ENCODE measurements around the gene FRS3.
A peak's percentile ranks its signal among the peaks of the same experiment; 100 is the strongest.

Gene FRS3

DNA sequence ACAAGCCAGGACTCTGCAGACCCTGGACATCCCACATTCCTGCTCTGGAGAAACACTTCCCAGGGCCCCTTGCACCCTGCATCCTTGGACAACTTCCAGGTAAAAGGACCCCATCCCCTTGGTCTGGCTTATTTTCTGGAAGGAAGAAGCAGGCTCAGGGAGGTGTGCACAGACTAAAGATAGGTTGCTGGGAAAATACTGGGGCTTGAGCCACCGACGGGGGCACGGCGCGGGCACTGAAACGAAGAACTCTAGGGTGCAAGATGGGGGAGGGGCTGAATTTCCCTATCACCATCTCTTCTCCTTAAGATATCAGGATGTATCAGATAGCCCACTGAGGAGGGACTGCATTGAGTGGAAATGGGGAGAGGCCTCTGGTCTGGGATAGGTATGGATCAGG is 805 bp downstream of the FRS3 start:
- DNase-seq (ENCODE audit: low read depth) = no peak
- peak overlapping the region; percentile 53 for H3K4me3 ChIP-seq (ENCODE audit: low read depth, low read length)
- TF ChIP-seq, protein P1, sequence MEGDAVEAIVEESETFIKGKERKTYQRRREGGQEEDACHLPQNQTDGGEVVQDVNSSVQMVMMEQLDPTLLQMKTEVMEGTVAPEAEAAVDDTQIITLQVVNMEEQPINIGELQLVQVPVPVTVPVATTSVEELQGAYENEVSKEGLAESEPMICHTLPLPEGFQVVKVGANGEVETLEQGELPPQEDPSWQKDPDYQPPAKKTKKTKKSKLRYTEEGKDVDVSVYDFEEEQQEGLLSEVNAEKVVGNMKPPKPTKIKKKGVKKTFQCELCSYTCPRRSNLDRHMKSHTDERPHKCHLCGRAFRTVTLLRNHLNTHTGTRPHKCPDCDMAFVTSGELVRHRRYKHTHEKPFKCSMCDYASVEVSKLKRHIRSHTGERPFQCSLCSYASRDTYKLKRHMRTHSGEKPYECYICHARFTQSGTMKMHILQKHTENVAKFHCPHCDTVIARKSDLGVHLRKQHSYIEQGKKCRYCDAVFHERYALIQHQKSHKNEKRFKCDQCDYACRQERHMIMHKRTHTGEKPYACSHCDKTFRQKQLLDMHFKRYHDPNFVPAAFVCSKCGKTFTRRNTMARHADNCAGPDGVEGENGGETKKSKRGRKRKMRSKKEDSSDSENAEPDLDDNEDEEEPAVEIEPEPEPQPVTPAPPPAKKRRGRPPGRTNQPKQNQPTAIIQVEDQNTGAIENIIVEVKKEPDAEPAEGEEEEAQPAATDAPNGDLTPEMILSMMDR (IDR thresholded peaks at IDR 0.05; ENCODE audit: insufficient read depth, low read depth, low read length, missing control alignments) = no peak

DNA sequence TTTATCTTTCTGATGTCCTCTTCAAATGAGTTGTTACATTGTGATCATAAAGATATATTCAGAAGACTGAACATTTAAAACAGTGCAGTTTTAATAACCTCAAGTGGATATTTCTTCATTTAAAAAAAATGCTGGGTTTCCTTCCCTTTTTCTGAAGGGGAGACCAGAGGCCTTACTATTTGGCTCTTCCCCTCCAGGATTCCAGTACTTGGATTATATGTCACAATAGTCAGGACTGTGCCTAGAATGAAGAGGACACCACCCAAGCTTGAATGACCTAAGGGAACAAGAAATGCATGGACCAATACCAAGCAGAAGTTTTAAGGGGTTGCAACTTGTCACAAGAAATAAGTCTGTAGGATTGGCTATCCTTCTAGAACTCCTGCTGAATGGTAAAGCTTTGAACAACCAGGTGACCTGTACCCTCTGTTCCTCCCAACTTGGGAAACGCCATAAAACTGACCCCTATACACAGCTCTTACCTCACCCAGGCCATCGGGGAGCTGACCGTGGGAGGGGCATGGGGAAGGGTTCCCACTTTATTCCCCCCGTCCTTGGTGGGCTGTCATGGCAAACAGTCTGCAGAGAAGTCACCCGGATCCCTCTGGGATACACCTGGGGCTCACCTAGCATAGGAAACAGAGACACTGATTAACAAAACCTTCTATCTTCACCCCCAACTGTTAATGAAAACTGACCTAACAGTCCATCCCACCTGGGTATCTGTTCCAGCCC is 2.0 kb downstream of the FRS3 start:
- DNase-seq (ENCODE audit: low read depth) = no peak
- H3K4me3 ChIP-seq (ENCODE audit: low read depth, low read length) = no peak overlapping the region
- TF ChIP-seq, protein P1 (IDR thresholded peaks at IDR 0.05; ENCODE audit: insufficient read depth, low read depth, low read length, missing control alignments) = no peak

DNA sequence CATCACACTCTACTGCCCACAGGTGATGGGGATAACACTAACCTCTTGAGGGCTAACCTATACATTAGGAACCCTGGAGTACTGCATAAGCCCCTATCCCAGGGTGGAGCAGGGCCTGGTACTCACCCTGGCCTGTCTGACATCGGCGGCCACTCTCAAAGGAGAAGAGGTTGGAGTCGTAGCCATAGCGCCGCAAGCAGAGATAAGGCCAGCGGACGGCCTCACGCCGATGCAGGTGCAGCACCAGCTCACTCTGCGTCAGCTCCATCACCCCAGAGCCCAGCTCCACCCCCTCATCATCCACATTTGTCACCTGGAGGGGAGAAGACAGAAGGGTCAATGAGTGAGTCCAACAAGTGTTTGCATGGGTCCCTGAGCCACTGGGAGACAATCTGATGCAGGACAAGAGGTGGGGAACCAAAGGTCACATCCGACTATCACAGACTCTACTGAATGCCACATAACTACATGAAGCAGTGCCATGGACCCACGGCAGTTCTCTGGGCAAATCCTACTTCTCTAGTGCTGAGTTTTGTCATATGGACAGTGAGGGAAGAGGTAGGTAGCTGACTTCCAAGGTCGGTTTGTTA is 4.3 kb downstream of the FRS3 start:
- no peak for DNase-seq (ENCODE audit: low read depth)
- TF ChIP-seq, protein P1 (IDR thresholded peaks at IDR 0.05; ENCODE audit: insufficient read depth, low read depth, low read length, missing control alignments) = no peak

DNA sequence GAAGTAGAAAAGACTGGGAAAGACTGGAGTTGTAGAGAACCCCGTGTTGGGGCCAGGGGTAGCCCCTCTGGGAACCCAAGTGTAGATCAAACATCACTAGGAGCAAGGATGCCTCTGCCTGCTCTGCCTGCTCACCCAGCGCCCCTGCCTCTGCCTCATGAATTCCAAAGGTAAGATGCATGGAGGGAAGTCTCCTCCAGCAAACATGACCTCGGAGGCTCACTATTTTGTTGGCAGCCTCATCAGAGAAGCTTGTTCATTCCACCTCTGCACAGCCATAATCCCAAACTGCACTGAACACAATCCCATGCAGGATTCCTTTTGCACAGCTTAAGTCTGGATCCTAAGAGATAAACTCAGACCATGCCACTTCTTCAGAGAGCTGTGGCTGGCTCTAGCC is 4.9 kb downstream of the FRS3 start:
- TF ChIP-seq, protein P1 (IDR thresholded peaks at IDR 0.05; ENCODE audit: insufficient read depth, low read depth, low read length, missing control alignments) = no peak

More for the DNA sequence above, 4.3 kb downstream of the FRS3 start:
- H3K4me3 ChIP-seq (ENCODE audit: low read depth, low read length) = no peak overlapping the region

DNA sequence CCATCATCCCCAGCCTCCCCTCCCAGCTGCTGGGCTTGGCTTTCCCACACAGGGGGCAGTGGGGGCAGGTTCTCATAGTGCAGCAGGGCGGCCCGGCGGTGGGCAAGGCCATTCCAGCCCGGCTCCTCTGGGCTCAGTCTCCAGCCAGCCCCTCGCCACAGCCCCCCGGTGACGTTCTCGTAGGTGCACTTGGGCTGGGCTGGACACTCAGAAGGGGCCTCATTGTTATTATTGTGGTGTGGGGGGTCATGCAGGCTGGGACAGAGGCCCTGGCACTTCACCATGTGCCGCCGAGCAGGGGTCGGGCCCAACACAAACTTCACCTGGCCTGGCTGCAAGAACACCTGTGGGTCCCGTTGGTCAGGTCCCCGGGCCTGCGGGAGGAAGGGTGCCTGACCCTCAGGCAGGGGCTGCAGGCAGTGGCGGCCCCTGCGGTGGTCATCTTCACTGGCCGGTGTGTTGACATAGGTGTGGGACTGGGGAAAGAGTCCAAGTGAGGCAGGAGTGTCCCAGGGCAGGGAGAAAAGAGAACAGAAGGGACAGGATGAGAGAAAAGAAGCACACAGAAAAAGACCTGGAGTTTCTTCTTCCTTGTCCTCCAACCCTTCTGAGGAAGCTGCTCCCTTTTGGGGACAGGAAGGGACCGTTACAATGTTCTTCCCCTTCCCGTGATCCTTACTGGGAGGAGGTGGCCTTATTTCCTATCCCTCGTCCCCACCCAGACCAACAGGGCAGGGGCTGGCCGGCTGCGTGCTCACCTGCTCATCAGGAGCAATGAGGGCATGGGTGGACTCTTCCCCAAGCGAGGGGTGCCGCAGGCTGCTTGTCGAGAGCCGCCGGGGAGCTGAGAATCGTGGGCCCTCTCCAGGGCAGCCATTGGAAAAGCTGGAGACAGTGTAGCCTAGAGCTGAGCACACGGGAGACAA is 8.4 kb downstream of the FRS3 start:
- no peak for DNase-seq (ENCODE audit: low read depth)
- H3K4me3 ChIP-seq (ENCODE audit: low read depth, low read length) = no peak overlapping the region
- TF ChIP-seq, protein P1 (IDR thresholded peaks at IDR 0.05; ENCODE audit: insufficient read depth, low read depth, low read length, missing control alignments) = no peak

More for the DNA sequence above, 4.9 kb downstream of the FRS3 start:
- H3K4me3 ChIP-seq (ENCODE audit: low read depth, low read length) = no peak overlapping the region
- no peak for DNase-seq (ENCODE audit: low read depth)

DNA sequence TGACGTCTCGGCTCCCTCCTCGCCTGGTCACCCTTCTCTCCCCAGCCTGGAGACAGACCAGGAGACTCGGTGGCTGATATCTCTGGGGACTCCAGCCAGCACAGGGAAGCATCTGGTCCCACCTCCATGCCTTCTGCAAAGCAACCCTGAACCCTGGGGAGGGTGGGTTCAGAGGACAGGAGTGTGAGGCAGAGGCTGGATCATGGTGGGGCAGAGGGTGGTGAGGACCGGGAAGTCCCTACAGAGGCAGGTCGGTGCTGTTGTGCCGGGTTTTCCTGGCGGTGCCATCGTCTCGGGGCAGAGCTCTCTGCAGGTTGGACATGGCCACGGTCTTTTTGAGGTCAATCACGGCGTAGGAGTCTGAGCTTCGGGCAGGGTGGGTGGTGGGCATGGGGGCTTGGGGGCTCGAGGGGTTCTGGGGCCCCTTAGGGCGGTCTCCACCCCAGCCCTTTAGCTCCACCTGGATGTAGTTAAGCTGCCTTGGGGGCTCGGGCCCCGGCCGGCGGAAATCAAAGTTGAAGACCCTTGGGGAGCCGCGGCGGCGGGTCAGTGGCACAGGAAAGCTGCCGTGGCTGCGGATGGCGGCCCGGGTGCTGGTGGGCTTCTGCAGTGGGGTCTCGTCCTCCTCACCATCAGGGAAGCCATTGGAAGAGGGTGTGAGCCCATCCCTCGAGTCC is 9.2 kb downstream of the FRS3 start:
- TF ChIP-seq, protein P1 (IDR thresholded peaks at IDR 0.05; ENCODE audit: insufficient read depth, low read depth, low read length, missing control alignments) = no peak
- no peak for DNase-seq (ENCODE audit: low read depth)
- H3K4me3 ChIP-seq (ENCODE audit: low read depth, low read length) = no peak overlapping the region
